Mesothelial cell of epicardium (in vitro differentiated cells): ENCODE results near the gene CACNA1C. TPM values are rescaled to one million over a fixed set of nuclear protein-coding genes. Genes with fewer than 3 reads are reported as not detected.

Source experiments
- DNase-seq, 2 experiments: peaks; one replicate each; pipeline ENCODE4 v3.0.0; 2021; ENCODE audit warnings: low spot score in 2 of 2; ENCODE audit not compliant: unreplicated experiment in 2 of 2
- H3K27ac Mint-ChIP-seq: 2 replicates; pipeline ENCODE4 v1.8.0; 2021; ENCODE audit warnings: mixed read lengths
- H3K27me3 Mint-ChIP-seq: 2 replicates; pipeline ENCODE4 v1.8.0; 2021; ENCODE audit warnings: low read depth, mixed read lengths
- H3K36me3 Mint-ChIP-seq: 2 replicates; pipeline ENCODE4 v1.8.0; 2021; ENCODE audit warnings: mixed read lengths
- H3K4me1 Mint-ChIP-seq: 2 replicates; pipeline ENCODE4 v1.8.0; 2021; ENCODE audit warnings: mixed read lengths
- H3K4me3 Mint-ChIP-seq: 2 replicates; pipeline ENCODE4 v1.8.0; 2021; ENCODE audit warnings: mild to moderate bottlenecking, moderate library complexity, mixed read lengths
- H3K9me3 Mint-ChIP-seq: 2 replicates; pipeline ENCODE4 v1.8.0; 2021; ENCODE audit warnings: mixed read lengths
- total RNA-seq: library from RNA; stranded (reverse); gene quantifications from 3 replicates; pipeline ENCODE4 v1.2.1, GENCODE V29; 2021
- TF ChIP-seq, protein P1 (sequence below): fragments of 200-600 bp; sonication (generic); IDR thresholded peaks from one replicate; pipeline ENCODE4 v1.5.0; 2021; ENCODE audit warnings: antibody characterized with exemption; ENCODE audit not compliant: unreplicated experiment

Gene CACNA1C
- total RNA-seq, 1 donor from 2014 or later: 33.6 TPM

DNA sequence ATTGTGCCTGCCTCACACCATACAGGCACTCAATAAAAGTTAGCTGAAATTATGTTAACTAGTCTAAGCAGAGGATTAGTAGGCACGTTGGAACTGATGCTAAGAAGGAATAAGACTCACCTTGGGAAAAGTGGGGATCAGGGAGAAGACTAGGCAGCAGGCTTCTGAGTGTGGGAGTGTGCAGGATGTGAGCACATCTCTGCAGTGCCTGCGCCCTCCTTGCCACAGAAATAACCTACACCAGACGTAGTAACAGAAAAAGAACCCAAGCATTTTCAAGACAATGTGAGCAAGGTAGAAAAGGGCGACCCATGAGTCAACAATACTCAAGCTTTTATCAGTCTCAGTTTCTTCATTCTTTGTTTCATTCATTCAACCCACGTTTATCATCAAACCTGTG is 113.9 kb downstream of the CACNA1C start:
- peaks cover 21% of the 10 kb centered on the region for H3K9me3 Mint-ChIP-seq
- H3K4me1 Mint-ChIP-seq: peaks cover 26% of the 10 kb centered on the region
- TF ChIP-seq, protein P1, sequence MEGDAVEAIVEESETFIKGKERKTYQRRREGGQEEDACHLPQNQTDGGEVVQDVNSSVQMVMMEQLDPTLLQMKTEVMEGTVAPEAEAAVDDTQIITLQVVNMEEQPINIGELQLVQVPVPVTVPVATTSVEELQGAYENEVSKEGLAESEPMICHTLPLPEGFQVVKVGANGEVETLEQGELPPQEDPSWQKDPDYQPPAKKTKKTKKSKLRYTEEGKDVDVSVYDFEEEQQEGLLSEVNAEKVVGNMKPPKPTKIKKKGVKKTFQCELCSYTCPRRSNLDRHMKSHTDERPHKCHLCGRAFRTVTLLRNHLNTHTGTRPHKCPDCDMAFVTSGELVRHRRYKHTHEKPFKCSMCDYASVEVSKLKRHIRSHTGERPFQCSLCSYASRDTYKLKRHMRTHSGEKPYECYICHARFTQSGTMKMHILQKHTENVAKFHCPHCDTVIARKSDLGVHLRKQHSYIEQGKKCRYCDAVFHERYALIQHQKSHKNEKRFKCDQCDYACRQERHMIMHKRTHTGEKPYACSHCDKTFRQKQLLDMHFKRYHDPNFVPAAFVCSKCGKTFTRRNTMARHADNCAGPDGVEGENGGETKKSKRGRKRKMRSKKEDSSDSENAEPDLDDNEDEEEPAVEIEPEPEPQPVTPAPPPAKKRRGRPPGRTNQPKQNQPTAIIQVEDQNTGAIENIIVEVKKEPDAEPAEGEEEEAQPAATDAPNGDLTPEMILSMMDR: no peak
- H3K36me3 Mint-ChIP-seq: peaks cover 17% of the 10 kb centered on the region
- no peak for DNase-seq
- H3K27me3 Mint-ChIP-seq: no peaks in the 10 kb centered on the region
- no peak overlapping the region for H3K27ac Mint-ChIP-seq
- H3K4me3 Mint-ChIP-seq: no peak overlapping the region

GRCh38 chr12:2167231-2167630 is 114.4 kb downstream of the CACNA1C start:
- Mint-ChIP-seq H3K9me3 (peaks cover 21% of the 10 kb centered on the region), H3K4me1 (peaks cover 25% of the 10 kb centered on the region), H3K27me3 (no peaks in the 10 kb centered on the region), H3K4me3 (no peak overlapping the region), H3K27ac (no peak overlapping the region), H3K36me3 (peaks cover 17% of the 10 kb centered on the region)
- TF ChIP-seq, protein P1: no peak
- no peak for DNase-seq

GRCh38 chr12:2168808-2169207 is 116.0 kb downstream of the CACNA1C start:
- DNase-seq: no peak
- Mint-ChIP-seq H3K27ac (no peak overlapping the region), H3K9me3 (peaks cover 21% of the 10 kb centered on the region), H3K27me3 (no peaks in the 10 kb centered on the region), H3K4me1 (peaks cover 39% of the 10 kb centered on the region), H3K36me3 (peaks cover 17% of the 10 kb centered on the region), H3K4me3 (no peak overlapping the region)
- TF ChIP-seq, protein P1: no peak

DNA sequence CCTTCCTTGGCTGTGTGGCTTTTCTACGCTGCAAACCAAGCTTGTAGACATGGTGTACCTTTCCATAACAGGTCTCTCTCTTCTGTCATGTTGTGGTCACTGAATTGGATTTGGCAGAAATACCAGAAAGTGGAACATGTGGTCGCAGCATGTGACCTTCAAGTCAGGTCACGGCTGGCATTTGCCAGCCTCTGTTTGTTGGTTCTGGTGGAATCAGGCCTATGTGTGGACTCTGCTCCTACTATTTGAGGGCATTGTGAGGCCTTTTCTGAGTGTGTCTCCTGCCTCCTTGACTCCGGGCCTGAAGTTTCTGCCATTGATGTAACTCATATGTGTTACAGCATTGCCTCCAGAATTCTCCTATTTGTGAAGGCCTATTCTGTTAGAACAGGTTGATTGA is 116.7 kb downstream of the CACNA1C start:
- H3K27ac Mint-ChIP-seq: no peak overlapping the region

DNA sequence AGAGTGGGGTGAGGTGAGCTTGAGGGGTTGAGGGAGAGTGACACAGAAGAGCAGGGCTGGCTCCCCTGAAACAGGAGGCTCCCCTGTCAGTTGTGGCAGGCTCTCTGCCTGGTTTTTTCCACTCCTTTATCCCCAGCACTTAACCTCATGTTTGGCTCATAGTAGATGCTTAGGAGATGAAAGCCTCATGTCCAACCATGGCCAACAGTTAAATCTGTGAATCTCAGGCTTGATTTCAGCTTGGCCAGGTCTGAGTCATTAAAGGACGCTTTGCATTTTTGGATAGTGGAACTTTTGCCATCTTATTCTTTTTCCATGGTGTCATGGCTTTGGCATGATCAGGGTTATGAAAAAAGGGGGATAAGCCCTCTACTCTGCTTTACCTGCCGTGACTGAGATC is 117.2 kb downstream of the CACNA1C start:
- DNase-seq: no peak

More for the DNA sequence above, 116.7 kb downstream of the CACNA1C start:
- TF ChIP-seq, protein P1: no peak
- H3K9me3 Mint-ChIP-seq: peaks cover 21% of the 10 kb centered on the region
- H3K4me1 Mint-ChIP-seq: peaks cover 42% of the 10 kb centered on the region
- H3K27me3 Mint-ChIP-seq: no peaks in the 10 kb centered on the region
- H3K4me3 Mint-ChIP-seq: no peak overlapping the region
- peaks cover 17% of the 10 kb centered on the region for H3K36me3 Mint-ChIP-seq
- no peak for DNase-seq

More for the DNA sequence above, 117.2 kb downstream of the CACNA1C start:
- Mint-ChIP-seq H3K36me3 (peaks cover 17% of the 10 kb centered on the region), H3K4me3 (no peak overlapping the region), H3K27ac (no peak overlapping the region), H3K9me3 (peaks cover 21% of the 10 kb centered on the region), H3K27me3 (no peaks in the 10 kb centered on the region), H3K4me1 (peaks cover 37% of the 10 kb centered on the region)
- TF ChIP-seq, protein P1: no peak
